Measurements from ENCODE around the gene PRKCD.

DNA sequence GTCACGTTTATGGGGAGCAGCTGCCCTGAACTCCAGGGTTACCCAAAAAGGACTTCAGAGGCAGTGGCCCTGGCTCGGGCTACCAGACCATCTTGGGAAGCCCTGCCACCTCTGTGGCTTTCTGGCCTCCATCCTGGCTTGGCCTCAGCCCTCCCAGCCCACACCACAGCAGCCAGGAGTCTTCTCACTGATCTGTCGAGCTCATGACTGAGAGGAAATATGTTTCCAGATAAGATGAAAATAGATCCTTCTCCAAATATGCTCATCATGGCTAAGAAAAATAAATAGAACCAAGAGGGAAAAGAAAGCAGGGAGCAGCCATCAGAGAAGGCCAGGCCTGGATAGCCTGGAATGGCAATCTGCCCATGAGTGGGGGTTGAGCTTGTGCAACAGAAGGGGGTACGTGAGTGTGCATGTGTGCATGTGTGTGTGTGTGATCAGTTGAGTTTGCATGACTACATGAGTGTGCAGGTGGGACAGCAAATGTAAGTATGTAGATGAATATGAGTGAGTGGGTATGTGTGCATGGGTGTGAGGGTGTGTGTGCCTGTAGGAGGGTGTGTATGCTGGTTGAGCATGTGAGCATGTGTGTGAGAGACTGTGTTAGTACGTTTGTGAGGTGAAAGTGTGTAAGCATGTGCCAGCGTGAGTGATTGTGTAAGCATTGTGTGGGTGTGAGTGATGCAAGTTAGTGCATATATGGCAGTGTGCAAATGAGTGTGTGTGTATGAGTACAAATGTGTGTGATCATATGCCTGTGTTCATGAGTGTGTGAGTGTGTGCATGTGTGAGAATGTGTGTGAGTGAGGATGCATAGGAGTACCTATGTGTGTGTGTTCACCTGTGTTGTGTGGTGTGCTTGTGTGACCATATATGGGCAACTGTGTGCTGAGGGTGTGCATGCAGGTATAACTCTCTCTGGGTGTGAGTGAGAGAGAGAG lies 20.8 kb upstream of the PRKCD start:
- TF ChIP-seq, protein P1, sequence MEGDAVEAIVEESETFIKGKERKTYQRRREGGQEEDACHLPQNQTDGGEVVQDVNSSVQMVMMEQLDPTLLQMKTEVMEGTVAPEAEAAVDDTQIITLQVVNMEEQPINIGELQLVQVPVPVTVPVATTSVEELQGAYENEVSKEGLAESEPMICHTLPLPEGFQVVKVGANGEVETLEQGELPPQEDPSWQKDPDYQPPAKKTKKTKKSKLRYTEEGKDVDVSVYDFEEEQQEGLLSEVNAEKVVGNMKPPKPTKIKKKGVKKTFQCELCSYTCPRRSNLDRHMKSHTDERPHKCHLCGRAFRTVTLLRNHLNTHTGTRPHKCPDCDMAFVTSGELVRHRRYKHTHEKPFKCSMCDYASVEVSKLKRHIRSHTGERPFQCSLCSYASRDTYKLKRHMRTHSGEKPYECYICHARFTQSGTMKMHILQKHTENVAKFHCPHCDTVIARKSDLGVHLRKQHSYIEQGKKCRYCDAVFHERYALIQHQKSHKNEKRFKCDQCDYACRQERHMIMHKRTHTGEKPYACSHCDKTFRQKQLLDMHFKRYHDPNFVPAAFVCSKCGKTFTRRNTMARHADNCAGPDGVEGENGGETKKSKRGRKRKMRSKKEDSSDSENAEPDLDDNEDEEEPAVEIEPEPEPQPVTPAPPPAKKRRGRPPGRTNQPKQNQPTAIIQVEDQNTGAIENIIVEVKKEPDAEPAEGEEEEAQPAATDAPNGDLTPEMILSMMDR (conservative IDR thresholded peaks at IDR 0.05; ENCODE audit: low read depth, low read length): no peak
- TF ChIP-seq EZH2 (IDR thresholded peaks at IDR 0.05; ENCODE audit: borderline replicate concordance, low read depth, low read length, poor library complexity, severe bottlenecking): no peak

All from A673 (cell line).